ENCODE measurements around the gene GYS1.
"Not testable (repeated sequence)": the region's sequence is repeated elsewhere in the genome, so short reads cannot be mapped to it uniquely, and the experiment has no call there.

DNA sequence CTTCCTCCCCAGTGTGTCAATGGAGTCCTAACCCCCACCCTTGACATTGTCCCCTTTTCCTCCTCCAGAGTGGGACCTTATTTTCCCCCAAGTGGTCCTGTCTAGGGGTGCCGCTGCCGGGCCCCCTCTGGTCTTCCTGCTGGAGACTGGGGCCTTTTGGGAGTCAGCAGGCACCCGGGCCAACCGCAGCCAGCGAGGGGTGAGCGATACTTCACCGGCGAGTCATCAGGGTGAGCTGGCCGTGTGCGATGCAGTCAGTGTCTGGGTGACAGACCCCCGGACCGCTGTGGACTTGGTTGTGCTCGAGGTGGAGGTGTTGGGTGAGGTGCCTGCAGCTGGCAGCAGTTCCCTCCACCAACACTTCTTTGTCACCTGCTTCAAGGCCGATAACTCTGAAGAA, 36.6 kb upstream of the GYS1 start:
- TF ChIP-seq, protein P1, sequence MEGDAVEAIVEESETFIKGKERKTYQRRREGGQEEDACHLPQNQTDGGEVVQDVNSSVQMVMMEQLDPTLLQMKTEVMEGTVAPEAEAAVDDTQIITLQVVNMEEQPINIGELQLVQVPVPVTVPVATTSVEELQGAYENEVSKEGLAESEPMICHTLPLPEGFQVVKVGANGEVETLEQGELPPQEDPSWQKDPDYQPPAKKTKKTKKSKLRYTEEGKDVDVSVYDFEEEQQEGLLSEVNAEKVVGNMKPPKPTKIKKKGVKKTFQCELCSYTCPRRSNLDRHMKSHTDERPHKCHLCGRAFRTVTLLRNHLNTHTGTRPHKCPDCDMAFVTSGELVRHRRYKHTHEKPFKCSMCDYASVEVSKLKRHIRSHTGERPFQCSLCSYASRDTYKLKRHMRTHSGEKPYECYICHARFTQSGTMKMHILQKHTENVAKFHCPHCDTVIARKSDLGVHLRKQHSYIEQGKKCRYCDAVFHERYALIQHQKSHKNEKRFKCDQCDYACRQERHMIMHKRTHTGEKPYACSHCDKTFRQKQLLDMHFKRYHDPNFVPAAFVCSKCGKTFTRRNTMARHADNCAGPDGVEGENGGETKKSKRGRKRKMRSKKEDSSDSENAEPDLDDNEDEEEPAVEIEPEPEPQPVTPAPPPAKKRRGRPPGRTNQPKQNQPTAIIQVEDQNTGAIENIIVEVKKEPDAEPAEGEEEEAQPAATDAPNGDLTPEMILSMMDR (IDR thresholded peaks at IDR 0.05) = not testable (repeated sequence)
- TF ChIP-seq POLR2A (IDR thresholded peaks at IDR 0.05); EP300 (IDR thresholded peaks at IDR 0.05; ENCODE audit: low read depth); POLR2AphosphoS5 (IDR thresholded peaks at IDR 0.05): not testable (repeated sequence)
